ENCODE measurements around the gene SYNE2. TPM values are rescaled to one million over a fixed set of nuclear protein-coding genes. Genes with fewer than 3 reads are reported as not detected.

SYNE2 gene
- total and polyA plus RNA-seq, 2 donors (not counting 1 experiment from before 2014, with no cell fraction given): 3.1 to 15.4 TPM

DNA sequence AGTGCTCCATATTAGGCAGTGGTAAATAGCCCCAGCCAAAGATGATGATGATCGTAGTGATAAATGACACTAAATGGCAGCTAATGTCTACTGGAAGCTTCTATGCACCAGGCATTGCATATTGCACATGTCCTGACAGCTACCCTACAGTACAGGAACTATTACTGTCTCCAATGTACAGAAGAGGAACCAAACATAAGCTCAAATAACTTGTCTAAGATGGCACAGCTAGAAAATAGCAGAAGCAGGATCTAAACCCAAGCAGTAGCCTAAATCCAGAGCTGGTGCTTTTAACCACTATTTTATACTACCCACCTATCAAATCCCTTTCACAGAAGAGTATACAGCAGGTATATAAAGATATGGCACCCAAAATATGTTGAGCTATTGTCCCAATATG lies 412.4 kb downstream of the SYNE2 start:
- H2AFZ ChIP-seq (ENCODE audit: low read length): no peak overlapping the region
- H4K20me1 ChIP-seq (ENCODE audit: control insufficient read depth, extremely low read depth, insufficient read depth, low read length): no peaks in the 10 kb centered on the region
- no peak for DNase-seq (ENCODE audit: low read depth in 2 of 2)
- no peaks in the 10 kb centered on the region for H3K27me3 ChIP-seq (ENCODE audit: control insufficient read depth, insufficient read depth, low read length)
- TF ChIP-seq, protein P1, sequence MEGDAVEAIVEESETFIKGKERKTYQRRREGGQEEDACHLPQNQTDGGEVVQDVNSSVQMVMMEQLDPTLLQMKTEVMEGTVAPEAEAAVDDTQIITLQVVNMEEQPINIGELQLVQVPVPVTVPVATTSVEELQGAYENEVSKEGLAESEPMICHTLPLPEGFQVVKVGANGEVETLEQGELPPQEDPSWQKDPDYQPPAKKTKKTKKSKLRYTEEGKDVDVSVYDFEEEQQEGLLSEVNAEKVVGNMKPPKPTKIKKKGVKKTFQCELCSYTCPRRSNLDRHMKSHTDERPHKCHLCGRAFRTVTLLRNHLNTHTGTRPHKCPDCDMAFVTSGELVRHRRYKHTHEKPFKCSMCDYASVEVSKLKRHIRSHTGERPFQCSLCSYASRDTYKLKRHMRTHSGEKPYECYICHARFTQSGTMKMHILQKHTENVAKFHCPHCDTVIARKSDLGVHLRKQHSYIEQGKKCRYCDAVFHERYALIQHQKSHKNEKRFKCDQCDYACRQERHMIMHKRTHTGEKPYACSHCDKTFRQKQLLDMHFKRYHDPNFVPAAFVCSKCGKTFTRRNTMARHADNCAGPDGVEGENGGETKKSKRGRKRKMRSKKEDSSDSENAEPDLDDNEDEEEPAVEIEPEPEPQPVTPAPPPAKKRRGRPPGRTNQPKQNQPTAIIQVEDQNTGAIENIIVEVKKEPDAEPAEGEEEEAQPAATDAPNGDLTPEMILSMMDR (conservative IDR thresholded peaks at IDR 0.05 in 1 of 2, IDR thresholded peaks at IDR 0.05 in 1 of 2; ENCODE audit: low read depth in 1 of 2, low read length in 2 of 2): no peak
- TF ChIP-seq EZH2 (IDR thresholded peaks at IDR 0.05; ENCODE audit: low read length, missing control alignments): no peak
- no peaks in the 10 kb centered on the region for H3K9me3 ChIP-seq (ENCODE audit: control insufficient read depth, insufficient read depth, low read depth, low read length)
- no peaks in the 10 kb centered on the region for H3K4me1 ChIP-seq (ENCODE audit: control insufficient read depth, extremely low read depth, insufficient read depth, low read length)
- H3K36me3 ChIP-seq (ENCODE audit: control insufficient read depth, insufficient read depth, low read length): no peaks in the 10 kb centered on the region
- H3K4me3 ChIP-seq (replicated peaks in 1 of 4; ENCODE audit: control extremely low read depth in 1 of 4, insufficient read depth in 1 of 4, low read depth in 3 of 4, low read length in 4 of 4): no peak overlapping the region
- H3K27ac ChIP-seq (ENCODE audit: insufficient read depth, low read length): no peak overlapping the region
- no peak overlapping the region for H3K9ac ChIP-seq (ENCODE audit: insufficient read depth, low read length)
- H3K4me2 ChIP-seq (ENCODE audit: extremely low read depth, insufficient read depth, low read length): no peak overlapping the region
- no peaks in the 10 kb centered on the region for H3K79me2 ChIP-seq (ENCODE audit: control insufficient read depth, insufficient read depth, low read length)

DNA sequence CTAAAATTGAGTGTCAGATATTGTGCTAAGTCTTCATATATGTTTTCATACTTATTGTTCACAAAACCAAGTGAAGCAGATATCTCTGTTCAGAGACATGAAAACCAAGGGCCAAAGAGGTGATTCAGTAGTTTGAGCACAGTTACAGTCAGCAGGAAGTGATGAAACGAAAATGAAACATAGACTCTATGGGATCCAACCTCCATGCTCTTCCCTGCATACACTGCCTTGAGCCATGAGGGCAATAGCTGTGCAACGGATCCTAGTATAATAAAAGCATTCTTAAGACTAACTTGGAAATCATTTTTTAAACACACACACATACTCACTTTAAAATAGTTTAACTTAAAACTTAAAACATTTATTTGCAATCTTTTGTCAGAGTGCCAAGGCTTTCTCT lies 413.4 kb downstream of the SYNE2 start:
- no peaks in the 10 kb centered on the region for H3K4me1 ChIP-seq (ENCODE audit: control insufficient read depth, extremely low read depth, insufficient read depth, low read length)
- no peak overlapping the region for H3K9ac ChIP-seq (ENCODE audit: insufficient read depth, low read length)
- peak overlapping the region; percentile 75 for H2AFZ ChIP-seq (ENCODE audit: low read length)
- H4K20me1 ChIP-seq (ENCODE audit: control insufficient read depth, extremely low read depth, insufficient read depth, low read length): no peaks in the 10 kb centered on the region
- no peaks in the 10 kb centered on the region for H3K79me2 ChIP-seq (ENCODE audit: control insufficient read depth, insufficient read depth, low read length)
- no peaks in the 10 kb centered on the region for H3K36me3 ChIP-seq (ENCODE audit: control insufficient read depth, insufficient read depth, low read length)
- TF ChIP-seq, protein P1 (conservative IDR thresholded peaks at IDR 0.05 in 1 of 2, IDR thresholded peaks at IDR 0.05 in 1 of 2; ENCODE audit: low read depth in 1 of 2, low read length in 2 of 2): no peak
- no peak for TF ChIP-seq EZH2 (IDR thresholded peaks at IDR 0.05; ENCODE audit: low read length, missing control alignments)
- H3K4me2 ChIP-seq (ENCODE audit: extremely low read depth, insufficient read depth, low read length): peak overlapping the region; percentile 54
- H3K27ac ChIP-seq (ENCODE audit: insufficient read depth, low read length): no peak overlapping the region
- H3K4me3 ChIP-seq (replicated peaks in 1 of 4; ENCODE audit: control extremely low read depth in 1 of 4, insufficient read depth in 1 of 4, low read depth in 3 of 4, low read length in 4 of 4): no peak overlapping the region
- peak; percentile 13 to 69 for DNase-seq (ENCODE audit: low read depth in 2 of 2)
- no peaks in the 10 kb centered on the region for H3K27me3 ChIP-seq (ENCODE audit: control insufficient read depth, insufficient read depth, low read length)
- H3K9me3 ChIP-seq (ENCODE audit: control insufficient read depth, insufficient read depth, low read depth, low read length): no peaks in the 10 kb centered on the region

DNA sequence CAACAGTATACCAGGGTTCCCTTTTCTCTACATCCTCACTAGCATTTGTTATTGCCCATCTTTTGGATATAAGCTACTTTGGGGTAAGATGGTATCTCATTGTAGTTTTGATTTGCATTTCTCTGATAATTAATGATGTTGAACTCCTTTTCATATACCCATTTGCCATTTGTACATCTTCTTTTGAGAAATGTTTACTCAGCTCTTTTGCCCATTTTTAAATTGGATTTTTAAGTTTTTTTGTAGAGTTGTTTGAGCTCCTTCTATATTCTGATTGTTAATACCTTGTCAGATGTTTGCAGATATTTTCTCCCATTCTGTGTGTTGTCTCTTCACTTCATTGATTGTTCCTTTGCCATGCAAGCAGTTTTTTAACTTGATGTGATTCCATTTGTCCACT lies 419.2 kb downstream of the SYNE2 start:
- Histone ChIP-seq H3K9ac (ENCODE audit: insufficient read depth, low read length) (no peak overlapping the region), H3K4me1 (ENCODE audit: control insufficient read depth, extremely low read depth, insufficient read depth, low read length) (no peaks in the 10 kb centered on the region), H4K20me1 (ENCODE audit: control insufficient read depth, extremely low read depth, insufficient read depth, low read length) (no peaks in the 10 kb centered on the region), H2AFZ (ENCODE audit: low read length) (no peak overlapping the region), H3K79me2 (ENCODE audit: control insufficient read depth, insufficient read depth, low read length) (no peaks in the 10 kb centered on the region), H3K27me3 (ENCODE audit: control insufficient read depth, insufficient read depth, low read length) (no peaks in the 10 kb centered on the region), H3K4me3 (replicated peaks in 1 of 4; ENCODE audit: control extremely low read depth in 1 of 4, insufficient read depth in 1 of 4, low read depth in 3 of 4, low read length in 4 of 4) (no peak overlapping the region), H3K9me3 (ENCODE audit: control insufficient read depth, insufficient read depth, low read depth, low read length) (no peaks in the 10 kb centered on the region), H3K4me2 (ENCODE audit: extremely low read depth, insufficient read depth, low read length) (no peak overlapping the region), H3K27ac (ENCODE audit: insufficient read depth, low read length) (no peak overlapping the region), H3K36me3 (ENCODE audit: control insufficient read depth, insufficient read depth, low read length) (no peaks in the 10 kb centered on the region)
- DNase-seq (ENCODE audit: low read depth in 2 of 2): no peak
- TF ChIP-seq, protein P1 (conservative IDR thresholded peaks at IDR 0.05 in 1 of 2, IDR thresholded peaks at IDR 0.05 in 1 of 2; ENCODE audit: low read depth in 1 of 2, low read length in 2 of 2): no peak
- TF ChIP-seq EZH2 (IDR thresholded peaks at IDR 0.05; ENCODE audit: low read length, missing control alignments): no peak

Other genes with a start within 250 kb of the SYNE2 start
- 11.1 and 13.9 TPM in 2 replicates for gene WDR89, start 211.1 kb upstream of the SYNE2 start, total RNA-seq
- 7.3 and 7.7 TPM in 2 replicates for gene WDR89, start 211.1 kb upstream of the SYNE2 start, polyA plus RNA-seq
- 24.7 and 42.1 TPM in 2 replicates for gene SGPP1, start 124.9 kb upstream of the SYNE2 start, total RNA-seq
- gene SGPP1, start 124.9 kb upstream of the SYNE2 start, polyA plus RNA-seq: 22.5 and 25.8 TPM in 2 replicates

Data from fibroblast of lung (primary cell).